GM21529 (cell line): ENCODE results near the gene PCLAF.
"Not testable (repeated sequence)": the region's sequence is repeated elsewhere in the genome, so short reads cannot be mapped to it uniquely, and the experiment has no call there.

ENCODE experiments used
- ATAC-seq: cut with Tn5 transposase; IDR thresholded peaks from one replicate; pipeline ENCODE4 v1.9.1; 2021; ENCODE audit not compliant: unreplicated experiment

PCLAF gene, protein sequence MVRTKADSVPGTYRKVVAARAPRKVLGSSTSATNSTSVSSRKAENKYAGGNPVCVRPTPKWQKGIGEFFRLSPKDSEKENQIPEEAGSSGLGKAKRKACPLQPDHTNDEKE

DNA sequence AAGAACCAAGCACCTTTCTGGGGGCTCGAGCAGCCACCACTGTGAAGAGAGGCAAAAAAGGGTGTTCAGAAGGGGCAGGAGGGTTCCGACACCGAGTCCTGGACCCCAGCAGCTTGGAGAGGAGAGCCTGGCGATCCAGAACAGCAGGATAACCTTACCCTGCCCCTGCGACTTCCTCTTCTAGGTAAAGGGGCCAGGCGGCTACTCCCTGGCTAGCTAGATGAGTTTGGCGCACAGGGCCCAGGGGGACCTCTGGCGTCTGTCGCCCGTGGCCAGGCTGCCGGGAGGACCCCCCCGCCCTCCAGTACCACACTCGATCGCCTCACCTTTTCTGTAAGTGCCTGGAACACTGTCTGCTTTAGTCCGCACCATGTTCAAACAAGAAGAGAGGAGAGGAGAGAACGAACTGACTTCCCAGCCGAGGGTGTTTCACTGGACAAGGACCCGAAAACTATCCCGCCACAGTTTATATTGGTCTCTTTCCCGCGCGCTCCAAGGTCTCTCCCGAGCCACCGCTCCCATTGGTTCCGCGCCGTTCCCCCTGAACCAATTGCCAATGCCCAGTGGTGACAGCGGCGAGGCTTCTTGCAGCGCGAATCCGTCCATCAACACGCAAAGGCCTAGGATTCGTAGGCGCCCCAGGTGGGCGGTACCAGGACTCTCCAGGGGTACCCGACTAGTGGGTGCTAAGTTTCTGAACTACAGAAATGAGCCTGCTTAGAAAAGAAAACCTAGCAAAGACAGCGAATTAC lies at the start of gene PCLAF:
PCLAF (minus strand) TSS at position 442 of the 752 bp plus-strand sequence; CDS start at position 372, 70 bp downstream.
- ATAC-seq: peak; percentile 97

DNA sequence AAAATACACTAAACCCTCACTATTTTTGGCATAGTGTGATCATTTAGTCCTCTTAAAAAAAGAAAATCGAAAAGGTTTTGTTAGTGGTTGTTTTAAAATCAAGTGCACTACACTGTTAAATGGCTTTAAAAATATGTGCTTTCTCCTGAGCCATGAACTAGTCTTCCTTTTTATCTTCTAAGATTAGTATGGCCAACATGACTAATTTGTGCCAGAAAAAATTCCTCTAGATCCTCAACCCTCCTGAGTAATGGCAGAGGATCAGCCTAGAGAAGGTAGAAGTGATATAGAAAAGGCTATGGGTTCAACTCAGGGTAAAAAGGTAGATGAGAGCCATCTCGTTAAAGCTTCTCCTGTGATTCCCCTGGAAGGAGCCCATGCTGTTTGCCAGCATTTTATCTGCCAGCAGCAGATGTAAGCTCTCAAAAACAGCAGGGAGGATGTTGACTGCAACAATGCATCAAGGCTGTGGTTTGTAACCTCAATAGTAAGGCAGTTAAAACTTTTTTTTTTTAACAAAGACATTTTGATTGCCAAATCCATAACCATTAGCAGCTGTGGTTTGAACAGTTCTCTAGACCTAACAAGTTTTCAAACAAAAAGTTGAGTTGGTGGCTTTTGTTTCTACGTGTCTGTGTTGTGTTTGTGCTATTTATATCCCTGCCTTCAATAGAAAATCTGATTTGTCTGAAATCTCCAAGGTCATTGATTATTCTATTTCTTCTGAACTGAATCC lies 48.9 kb upstream of the PCLAF start:
- no peak for ATAC-seq

DNA sequence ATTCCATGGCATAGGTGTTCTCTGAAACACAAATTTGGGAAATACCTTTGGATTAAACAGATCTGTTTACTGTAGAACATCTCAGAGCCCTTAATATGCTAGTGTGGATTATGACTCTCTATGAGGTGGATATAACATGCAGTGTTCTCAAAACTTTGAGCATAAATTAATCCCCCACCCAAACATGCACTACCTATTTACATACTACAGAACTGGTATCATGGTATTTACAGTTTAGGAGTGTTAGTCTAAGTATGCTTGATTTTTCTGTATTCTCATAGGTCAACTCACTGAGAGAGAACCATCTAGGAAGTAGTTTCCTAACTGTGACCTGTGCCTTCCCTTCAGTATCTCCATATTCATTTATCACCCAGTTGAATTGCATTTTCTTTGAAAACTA lies 48.2 kb upstream of the PCLAF start:
- no peak for ATAC-seq

DNA sequence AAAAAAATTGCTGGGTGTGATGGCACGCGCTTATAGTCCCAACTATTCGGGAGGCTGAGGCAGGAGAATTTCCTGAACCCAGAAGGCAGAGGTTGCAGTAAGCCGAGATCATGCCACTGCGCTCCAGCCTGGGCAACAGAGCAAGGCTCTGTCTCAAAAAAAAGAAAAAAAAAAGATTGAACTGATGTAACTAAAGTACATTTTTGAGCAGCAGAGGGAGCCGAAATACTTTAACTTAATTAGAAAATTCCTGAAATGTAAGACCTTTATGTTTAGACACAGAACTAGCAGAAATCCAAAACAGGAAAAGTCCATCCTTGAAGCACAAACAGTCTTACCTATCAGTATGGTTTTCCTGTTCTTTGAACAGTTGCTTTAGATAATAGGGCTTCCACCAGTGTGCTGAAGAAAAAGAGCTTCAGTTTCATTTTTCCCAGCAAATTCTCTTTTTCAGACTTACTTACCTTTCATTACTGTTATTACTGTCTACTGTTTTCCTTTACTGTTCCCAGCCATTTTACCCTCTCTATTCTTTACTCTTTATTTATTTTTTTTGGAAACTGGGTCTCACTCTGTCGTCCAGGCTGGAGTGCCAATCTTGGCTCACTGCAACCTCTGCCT lies 45.7 kb upstream of the PCLAF start:
- ATAC-seq: no peak

DNA sequence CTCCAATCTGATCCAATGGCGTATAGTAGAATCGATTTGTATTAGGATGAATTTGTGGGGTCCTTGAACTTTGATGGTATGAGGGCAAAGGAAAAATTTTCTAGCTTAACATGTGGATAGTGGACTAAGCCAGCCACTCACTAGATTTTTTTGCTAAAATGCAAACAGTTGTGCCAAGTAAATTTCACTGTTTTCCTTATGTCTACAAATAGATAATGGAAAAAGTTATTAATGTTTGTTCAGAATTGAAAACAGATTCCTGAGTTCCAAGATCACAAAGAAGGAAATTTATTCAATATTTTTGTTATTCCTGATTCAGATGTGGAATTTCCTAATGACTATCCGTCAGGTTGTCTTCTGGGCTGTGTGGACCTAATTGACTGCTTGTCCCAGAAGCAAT lies 44.0 kb upstream of the PCLAF start:
- ATAC-seq: no peak

DNA sequence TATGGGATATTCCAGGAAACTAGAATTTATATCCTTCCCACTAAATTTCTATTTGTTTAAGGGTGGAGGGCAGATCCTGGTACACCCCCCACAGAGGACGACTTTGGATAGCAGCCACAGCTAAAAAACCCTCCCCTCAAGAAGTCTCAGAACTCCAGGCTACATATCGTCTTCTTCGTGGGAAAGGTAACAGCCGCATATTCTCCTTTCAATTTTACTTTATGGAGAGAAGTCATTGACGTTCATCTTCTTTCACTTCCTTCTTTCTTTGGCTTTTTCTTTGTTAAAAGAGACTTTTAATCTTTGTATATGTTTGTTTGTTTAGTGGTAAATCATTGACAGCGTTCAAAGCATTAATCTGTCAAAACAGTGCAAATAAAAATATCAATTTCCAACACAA lies 42.7 kb upstream of the PCLAF start:
- no peak for ATAC-seq

DNA sequence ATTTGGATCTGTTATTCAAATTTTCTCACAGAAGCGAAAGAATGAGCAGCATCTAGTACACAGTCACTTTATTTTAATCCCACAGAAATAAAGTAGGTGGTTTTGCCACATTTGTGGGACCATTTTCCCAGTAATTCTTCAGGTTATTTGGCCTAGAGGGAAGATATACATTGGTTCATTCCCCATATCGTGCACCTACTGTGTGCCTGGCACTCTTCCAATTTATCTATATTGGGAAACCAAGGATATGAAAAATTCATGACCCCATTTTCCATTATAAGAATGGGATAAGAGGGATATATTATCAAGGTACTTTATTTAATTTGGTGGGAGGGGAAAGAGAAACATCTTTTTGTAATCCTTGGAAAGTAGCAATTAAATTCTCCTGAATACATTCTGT lies 41.5 kb upstream of the PCLAF start:
- no peak for ATAC-seq

DNA sequence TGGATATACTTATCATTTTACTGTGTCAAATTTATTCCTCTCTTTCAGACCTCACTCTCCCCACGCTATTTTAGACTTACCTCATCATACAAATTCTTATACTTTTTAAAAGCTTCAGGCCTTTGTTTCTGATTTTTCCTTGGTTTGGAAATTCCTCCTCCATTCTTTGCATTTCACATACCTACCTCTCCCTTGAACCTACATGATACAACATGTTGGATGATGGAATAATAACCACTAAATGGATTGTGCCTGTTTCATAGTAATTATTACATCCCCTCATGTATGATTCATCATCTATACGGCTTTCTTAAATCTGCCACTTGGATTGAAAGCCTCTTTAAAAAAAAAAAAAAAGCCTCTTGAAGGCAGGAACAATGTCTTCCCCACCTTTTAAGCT lies 31.0 kb upstream of the PCLAF start:
- ATAC-seq: no peak

DNA sequence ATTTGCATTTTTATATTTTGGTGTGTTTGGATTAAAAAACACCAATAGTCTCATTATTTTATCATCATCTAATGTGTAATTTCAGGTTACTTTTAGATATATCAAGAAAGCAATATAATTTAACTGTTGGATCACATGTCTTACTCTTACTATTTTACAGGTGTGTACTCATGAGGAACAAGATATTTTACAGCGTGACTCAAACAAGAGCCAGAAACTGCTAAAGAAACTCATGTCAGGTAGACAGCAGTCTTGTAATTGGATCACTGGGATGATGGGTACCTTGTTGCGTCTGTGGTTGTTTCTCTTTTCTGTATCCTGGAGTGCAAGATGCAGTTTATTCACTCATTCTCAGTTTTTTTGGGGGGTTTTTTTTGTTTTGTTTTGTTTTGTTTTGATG lies 19.3 kb upstream of the PCLAF start:
- ATAC-seq: no peak

DNA sequence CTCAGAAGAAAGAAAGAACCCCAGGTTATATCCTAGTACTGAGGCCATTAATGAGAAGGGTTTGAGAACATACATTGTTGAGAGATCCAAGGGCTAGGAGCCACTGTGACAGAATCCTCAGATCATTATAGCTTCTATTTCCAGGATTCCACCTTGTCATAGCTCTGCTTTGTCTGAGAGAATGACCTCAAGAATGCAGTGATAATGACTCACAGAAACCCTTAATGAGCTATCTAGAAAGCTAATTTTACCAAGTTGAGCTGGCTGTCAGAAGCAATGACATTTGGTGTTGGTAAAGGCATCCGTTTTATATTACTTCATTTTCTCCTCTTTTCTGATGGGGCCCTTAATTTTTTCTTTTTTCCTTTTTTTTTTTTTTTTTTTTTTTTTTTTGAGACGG lies 17.3 kb upstream of the PCLAF start:
- no peak for ATAC-seq

DNA sequence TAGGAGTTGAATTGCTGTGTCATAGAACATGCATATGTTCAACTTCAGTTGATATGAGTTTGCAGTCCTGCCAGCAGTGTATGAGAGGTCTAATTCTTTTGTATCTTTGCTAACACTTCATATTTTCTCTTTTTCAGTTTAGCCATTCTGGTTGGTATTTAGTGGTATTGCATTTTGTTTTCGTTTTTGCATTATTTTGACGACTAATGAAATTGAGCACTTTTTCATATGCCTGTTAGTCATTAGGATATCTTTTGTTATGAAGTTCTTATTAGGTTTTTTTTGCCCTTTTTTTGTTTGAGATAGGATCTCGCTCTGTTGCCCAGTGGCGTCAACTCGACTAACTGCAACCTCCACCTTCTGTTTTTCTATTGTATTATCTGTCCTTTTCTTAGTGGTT lies 15.5 kb upstream of the PCLAF start:
- no peak for ATAC-seq

DNA sequence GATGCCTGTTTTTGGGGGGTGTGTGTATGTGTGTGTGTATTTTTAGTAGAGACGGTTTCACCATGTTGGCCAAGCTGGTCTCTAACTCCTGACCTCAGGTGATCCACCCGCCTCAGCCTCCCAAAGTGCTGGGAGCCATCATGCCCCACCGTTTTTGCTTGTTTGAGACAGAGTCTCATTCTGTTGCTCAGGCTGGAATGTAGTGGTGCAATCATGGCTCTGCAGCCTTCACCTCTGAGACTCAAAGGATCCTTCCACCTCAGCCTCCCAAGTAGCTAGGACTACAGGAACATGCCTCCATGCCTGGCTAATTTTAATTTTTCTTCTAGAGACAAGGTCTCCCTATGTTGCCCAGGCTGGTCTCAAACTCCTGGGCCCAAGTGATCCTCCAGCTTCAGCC lies 11.2 kb upstream of the PCLAF start:
- ATAC-seq: not testable (repeated sequence)

DNA sequence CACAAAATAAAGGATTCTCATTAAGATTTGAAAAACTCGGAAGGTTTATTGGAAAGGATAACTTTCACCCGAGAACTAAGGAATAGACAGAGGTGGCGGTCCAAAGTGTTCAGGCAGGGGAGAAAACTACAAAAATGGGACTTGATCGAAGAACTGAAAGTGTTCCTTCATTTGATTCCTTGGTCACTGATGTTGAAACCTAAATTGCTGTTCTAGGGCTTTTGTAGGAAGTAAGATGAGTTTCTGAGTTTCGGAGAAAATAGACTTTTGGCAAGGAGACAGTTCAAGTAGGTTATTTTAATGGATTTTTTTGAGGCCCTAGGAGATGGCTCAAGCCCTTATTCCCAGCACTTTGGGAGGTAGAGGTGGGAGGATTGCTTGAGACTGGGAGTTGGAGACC lies 7.8 kb upstream of the PCLAF start:
- ATAC-seq: no peak

DNA sequence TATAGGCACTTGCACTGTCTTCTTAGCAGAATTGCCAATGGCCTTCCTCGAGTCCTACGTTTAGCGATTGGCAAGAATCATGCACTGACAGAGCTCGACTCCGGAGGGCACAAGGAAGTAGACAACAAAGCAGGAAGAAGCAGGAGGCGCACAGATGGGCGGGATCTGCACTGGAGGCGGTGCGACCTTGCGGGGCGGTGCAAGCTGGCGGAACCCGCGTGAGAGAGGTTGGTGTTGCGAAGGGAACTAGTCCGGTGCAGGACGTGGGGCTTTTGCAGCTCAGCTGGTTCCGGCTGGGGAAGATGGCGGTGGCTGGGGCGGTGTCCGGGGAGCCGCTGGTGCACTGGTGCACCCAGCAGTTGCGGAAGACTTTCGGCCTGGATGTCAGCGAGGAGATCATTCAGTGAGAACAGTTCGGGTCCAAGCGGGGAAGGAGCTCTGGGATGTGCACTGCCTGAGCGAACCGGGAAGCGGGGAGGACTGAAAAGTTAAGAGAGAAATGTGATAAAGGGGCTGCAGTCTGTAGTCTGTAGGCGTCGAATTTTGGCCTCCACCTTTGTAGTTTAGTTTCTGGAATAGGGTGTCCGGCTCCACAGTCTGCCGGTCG lies 6.4 kb upstream of the PCLAF start, which contains the start of gene TRIP4:
TRIP4 (plus strand) TSS at position 275 of the 607 bp plus-strand sequence; CDS start at position 303, 28 bp downstream.
- ATAC-seq: peak; percentile 98

DNA sequence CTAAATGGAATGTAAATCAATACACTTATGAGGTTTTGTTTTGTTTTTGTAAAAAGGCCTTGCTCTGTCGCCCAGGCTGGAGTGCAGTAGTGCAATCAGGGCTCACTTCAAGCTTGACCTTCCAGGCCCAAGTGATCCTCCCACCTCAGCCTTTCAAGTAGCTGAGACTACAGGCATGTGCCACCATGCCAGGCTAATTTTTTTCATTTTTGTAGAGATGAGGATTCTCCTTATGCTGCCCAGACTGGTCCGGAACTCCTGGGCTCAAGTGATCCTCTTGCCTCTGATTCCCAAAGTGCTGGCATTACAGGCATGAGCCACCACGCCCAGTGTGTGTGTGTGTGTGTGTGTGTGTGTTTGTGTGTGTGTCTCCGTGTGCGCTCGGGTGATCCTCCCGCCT lies 5.0 kb upstream of the PCLAF start:
- ATAC-seq: no peak

DNA sequence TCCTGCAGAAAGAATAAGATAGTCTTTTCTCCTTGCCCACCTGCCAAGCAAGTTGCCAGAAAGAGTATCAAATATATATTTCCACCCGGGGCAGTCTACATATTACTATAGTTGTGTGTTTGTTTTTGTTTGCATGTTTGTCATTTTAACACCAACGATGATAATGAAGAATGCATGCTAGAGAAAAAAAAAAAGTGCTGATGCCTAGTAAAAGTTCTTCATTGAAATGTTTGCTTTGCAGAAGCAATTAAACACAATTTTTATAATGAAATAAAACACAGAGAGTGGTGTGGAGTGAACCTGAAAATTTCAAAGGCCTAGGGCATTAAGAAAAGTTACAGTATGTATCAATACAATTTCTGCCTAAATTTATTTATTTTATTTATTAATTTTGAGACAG lies 2.5 kb upstream of the PCLAF start:
- no peak for ATAC-seq

DNA sequence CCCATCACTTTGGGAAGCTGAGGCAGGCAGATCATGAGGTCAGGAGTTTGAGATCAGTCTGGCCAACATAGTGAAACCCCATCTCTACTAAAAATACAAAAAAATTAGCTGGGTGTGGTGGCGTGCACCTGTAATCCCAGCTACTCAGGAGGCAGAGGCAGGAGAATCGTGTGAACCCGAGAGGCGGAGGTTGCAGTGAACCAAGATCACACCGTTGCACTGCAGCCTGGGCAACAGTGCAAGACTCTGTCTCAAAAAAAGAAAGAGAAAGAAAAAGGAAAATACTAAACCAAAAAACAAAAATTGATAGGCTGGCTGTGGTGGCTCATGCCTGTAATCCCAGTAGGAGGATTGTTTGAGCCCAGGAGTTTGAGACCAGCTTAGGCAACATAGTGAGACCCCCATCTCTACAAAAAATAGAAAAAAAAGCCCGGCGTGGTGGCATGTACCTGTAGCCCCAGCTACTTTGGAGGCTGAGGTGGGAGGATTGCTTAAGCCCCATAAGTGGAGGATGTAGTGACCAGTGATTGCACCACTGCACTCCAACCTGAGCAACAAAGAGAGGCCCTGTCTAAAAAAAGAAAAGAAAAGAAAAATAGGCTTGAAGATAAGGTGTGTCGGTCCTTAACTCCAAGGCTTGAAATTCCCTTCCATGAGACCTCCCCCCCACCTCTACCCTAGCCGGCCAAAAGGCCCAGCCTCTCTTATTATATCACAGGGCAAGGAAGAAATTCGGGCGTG lies 941 bp downstream of the PCLAF start:
- not testable (repeated sequence) for ATAC-seq

DNA sequence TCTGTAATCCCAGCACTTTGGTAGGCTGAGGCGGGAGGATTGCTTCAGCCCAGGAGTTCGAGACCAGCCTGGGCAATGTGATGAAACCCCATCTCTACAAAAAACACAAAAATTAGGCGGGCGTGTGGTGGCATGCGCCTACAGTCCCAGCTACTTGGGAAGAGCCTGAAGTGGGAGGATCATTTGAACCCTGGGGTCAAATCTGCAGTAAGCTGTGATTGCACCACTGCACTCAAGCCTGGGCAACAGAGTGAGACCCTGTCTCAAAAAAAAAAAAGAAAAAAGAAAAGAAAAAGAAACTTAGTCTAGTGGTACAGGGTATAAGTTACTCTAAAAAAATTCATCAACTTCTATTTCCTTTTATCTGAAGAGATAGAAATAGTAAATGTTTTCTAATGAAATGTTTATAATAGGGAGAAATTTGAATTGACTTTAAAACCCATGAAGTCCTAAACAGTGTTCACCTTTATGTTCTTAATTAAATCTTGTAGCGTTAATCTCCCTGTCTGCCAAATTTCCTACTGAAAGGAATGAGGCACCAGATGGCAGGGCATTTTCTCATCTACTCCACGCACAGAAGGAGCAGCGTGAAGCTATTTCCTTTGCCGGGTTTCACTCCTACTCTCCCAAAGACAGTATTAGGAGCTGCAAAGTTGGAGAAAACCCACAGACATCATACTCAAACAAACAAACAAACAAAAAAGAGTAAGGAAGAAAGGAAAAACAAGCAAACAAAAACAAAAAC lies 1.9 kb downstream of the PCLAF start:
- ATAC-seq: no peak

DNA sequence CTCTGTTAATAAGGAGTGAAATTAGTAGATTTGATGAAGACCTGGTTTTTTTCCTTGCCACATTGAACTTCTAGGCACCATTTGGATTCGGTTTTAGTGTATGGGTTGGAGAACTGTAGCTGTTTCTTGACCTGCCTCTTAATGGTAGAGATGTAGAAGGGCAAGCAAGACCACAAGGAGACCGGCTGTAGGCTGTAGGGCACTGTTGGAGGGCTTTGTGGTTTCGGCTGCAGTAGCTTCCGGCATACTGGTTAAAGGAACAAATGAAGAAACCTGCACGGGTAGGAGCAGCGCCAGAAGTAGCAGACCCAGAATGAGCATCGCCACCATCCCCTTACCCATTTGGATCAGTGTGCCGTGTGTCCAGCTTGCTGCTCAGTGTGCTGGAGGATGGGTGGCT lies 7.9 kb downstream of the PCLAF start:
- ATAC-seq: no peak

DNA sequence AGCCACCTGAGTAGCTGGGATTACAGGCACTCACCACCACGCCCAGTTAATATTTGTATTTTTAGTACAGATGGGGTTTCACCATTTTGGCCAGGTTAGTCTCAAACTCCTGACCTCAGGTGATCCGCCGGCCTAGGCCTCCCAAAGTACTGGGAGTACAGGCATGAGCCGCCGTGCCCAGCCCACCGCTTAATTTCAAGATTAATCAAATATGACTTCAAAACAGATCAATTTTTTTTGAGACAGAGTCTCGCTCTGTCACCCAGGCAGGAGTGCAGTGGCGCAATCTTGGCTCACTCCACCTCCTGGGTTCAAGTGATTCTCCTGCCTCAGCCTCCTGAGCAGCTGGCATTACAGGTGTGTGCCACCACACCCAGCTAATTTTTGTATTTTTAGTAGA lies 9.9 kb downstream of the PCLAF start:
- not testable (repeated sequence) for ATAC-seq
